SU-DHL-6 (cell line): ENCODE data around the gene ASCC3.

Experiments
- CTCF ChIP-seq: fragments of 200-600 bp; sonication (generic); IDR thresholded peaks from one replicate; pipeline ENCODE4 v1.5.1; 2017; ENCODE audit warnings: antibody characterized with exemption, mild to moderate bottlenecking, low read length, moderate library complexity; ENCODE audit not compliant: insufficient read depth, poor library complexity, severe bottlenecking
- EZH2phosphoT487 ChIP-seq: fragments of 200-600 bp; sonication (generic), shearing (Covaris generic); conservative IDR thresholded peaks from 2 replicates; pipeline ENCODE4 v1.6.1; 2018; ENCODE audit warnings: mild to moderate bottlenecking, antibody characterized with exemption, low read length, moderate library complexity, mixed read lengths

GRCh38 chr6:100463630-100464161 lies 417.4 kb downstream of the ASCC3 start:
- no peak for TF ChIP-seq CTCF
- TF ChIP-seq EZH2phosphoT487: no peak
